HepG2 (cell line): Measurements from ENCODE around the gene PRSS53. TPM values are rescaled to one million over a fixed set of nuclear protein-coding genes. Genes with fewer than 3 reads are reported as not detected.

Experiments used
- HNF4A ChIP-seq: sonication (generic); formaldehyde crosslinking; IDR thresholded peaks from 2 replicates; pipeline ENCODE4 v1.4.0; 2020; ENCODE audit warnings: missing genetic modification reagents
- POGZ ChIP-seq: sonication (generic); formaldehyde crosslinking; IDR thresholded peaks from 2 replicates; pipeline ENCODE4 v1.4.0; 2020; ENCODE audit warnings: mild to moderate bottlenecking, missing genetic modification reagents
- RFXAP ChIP-seq: sonication (generic); formaldehyde crosslinking; IDR thresholded peaks from 2 replicates; pipeline ENCODE4 v1.4.0; 2020; ENCODE audit warnings: missing genetic modification reagents, borderline replicate concordance
- SOX6 ChIP-seq, 2 experiments: fragments of 450-650 bp in 1 of 2; sonication (generic) in 1 of 2; formaldehyde crosslinking in 1 of 2; IDR thresholded peaks; 2 replicates each; pipeline versions ENCODE4 v1.4.0 to v1.6.1; 2017 to 2020; ENCODE audit warnings: antibody characterized with exemption in 1 of 2, mild to moderate bottlenecking in 1 of 2, missing genetic modification reagents in 1 of 2
- XBP1 ChIP-seq: sonication (generic); formaldehyde crosslinking; IDR thresholded peaks from 2 replicates; pipeline ENCODE4 v1.5.0; 2020; ENCODE audit warnings: missing genetic modification reagents
- ZNF260 ChIP-seq: sonication (generic); formaldehyde crosslinking; IDR thresholded peaks from 2 replicates; pipeline ENCODE4 v1.4.0; 2020; ENCODE audit warnings: missing genetic modification reagents, low read depth, mild to moderate bottlenecking, borderline replicate concordance
- ZNF430 ChIP-seq: sonication (generic); formaldehyde crosslinking; IDR thresholded peaks from 2 replicates; pipeline ENCODE4 v1.9.0; 2021; ENCODE audit warnings: mild to moderate bottlenecking, missing genetic modification reagents
- ZNF44 ChIP-seq: sonication (generic); formaldehyde crosslinking; IDR thresholded peaks from 2 replicates; pipeline ENCODE4 v1.5.1; 2020; ENCODE audit warnings: mild to moderate bottlenecking, missing genetic modification reagents
- ZNF615 ChIP-seq: sonication (generic); formaldehyde crosslinking; IDR thresholded peaks from 2 replicates; pipeline ENCODE4 v1.5.0; 2020; ENCODE audit warnings: mild to moderate bottlenecking, missing genetic modification reagents, borderline replicate concordance
- polyA plus RNA-seq, 8 experiments: library from polyadenylated mRNA; depleted of rRNA in 3 of 8; stranded (reverse) in 7 of 8; unstranded in 1 of 8; fragments of >200 nt; fragmentation: Illumina TruSeq in 4 of 8; extraction: Trizol in 4 of 8; gene quantifications; 2 replicates each; pipeline versions ENCODE4 v1.2.1 to v1.2.3, GENCODE V29; 2011 to 2016; ENCODE audit warnings: low read depth in 4 of 8, missing spikeins in 1 of 8, mixed read lengths in 1 of 8; ENCODE audit not compliant: insufficient read depth in 1 of 8
- total RNA-seq, 5 experiments: library from RNA; depleted of rRNA; stranded (reverse); fragments of >200 nt; fragmentation: Illumina TruSeq; extraction: Trizol; gene quantifications; 2 replicates each; pipeline ENCODE4 v1.2.3, GENCODE V29; 2016; ENCODE audit warnings: low read depth in 1 of 5
- TF ChIP-seq, protein P1 (sequence below): sonication (generic); formaldehyde crosslinking; IDR thresholded peaks from 2 replicates; pipeline ENCODE4 v1.4.0; 2020; ENCODE audit warnings: missing genetic modification reagents
- TF ChIP-seq, protein P2 (sequence below): sonication (generic); formaldehyde crosslinking; IDR thresholded peaks from 2 replicates; pipeline ENCODE4 v1.5.0; 2020; ENCODE audit warnings: mild to moderate bottlenecking, missing genetic modification reagents
- TF ChIP-seq, protein P3 (sequence below), 2 experiments: fragments of 450-650 bp in 1 of 2; sonication (generic) in 1 of 2; formaldehyde crosslinking; IDR thresholded peaks; 2 replicates each; pipeline versions ENCODE4 v1.5.0 to v1.8.0; 2020 to 2022; ENCODE audit warnings: mild to moderate bottlenecking in 1 of 2, missing genetic modification reagents in 1 of 2
- TF ChIP-seq, protein P4 (sequence below): sonication (generic); formaldehyde crosslinking; IDR thresholded peaks from 2 replicates; pipeline ENCODE4 v1.4.0; 2020; ENCODE audit warnings: missing genetic modification reagents
- TF ChIP-seq, protein P5 (sequence below): sonication (generic); formaldehyde crosslinking; IDR thresholded peaks from 2 replicates; pipeline ENCODE4 v1.4.0; 2020; ENCODE audit warnings: mild to moderate bottlenecking, missing genetic modification reagents
- TF ChIP-seq, protein P6 (sequence below): sonication (generic); formaldehyde crosslinking; IDR thresholded peaks from 2 replicates; pipeline ENCODE4 v1.4.0; 2020; ENCODE audit warnings: mild to moderate bottlenecking, missing genetic modification reagents

PRSS53 gene
- total and polyA plus RNA-seq, 2 of the 13 experiments (the other 11 are each of a cell fraction or from before 2014, with no cell fraction given), result 2.2 to 7.4 TPM

DNA sequence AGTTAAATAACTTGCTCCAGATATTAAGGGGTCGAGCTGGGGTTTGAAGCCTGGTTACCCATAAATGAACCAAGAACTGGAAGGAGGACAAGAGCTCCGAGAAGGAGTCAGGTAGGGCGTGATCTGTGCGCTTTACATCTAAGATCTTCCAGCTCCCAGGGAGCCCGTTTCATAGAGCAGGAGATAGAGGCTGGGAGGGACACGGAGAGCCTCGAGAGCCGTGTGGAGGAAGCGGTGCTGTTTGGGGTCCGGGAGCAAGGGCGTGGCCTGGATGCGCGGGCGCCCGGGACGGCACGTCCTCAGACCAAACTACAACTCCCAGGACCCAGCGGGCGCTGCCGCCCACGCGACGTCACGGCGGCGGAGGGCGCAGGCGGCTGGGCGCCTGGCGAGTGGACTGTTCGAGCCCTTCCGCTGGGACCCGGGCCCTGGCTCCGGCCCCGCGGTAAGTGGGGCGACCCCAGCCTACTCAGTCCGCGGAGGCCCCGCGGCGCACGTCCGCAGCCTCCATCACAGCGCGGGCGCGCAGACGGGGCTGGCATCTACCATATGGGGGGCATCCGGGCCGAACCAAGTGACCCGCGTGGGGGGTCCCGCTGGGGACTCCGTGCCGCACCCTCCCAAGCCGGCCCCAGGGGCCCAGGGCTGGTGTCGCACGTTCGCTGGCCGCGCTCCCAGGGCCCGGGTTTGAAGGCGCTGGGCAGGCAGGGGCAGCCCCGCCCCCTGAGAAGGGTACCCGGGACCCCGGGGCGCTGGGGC, 19.5 kb upstream of the PRSS53 start, which contains the start of gene BCKDK (continued):
- TF ChIP-seq, protein P1, sequence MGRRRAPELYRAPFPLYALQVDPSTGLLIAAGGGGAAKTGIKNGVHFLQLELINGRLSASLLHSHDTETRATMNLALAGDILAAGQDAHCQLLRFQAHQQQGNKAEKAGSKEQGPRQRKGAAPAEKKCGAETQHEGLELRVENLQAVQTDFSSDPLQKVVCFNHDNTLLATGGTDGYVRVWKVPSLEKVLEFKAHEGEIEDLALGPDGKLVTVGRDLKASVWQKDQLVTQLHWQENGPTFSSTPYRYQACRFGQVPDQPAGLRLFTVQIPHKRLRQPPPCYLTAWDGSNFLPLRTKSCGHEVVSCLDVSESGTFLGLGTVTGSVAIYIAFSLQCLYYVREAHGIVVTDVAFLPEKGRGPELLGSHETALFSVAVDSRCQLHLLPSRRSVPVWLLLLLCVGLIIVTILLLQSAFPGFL (CRISPR knock-in tag), result no peak
- TF ChIP-seq, protein P2, sequence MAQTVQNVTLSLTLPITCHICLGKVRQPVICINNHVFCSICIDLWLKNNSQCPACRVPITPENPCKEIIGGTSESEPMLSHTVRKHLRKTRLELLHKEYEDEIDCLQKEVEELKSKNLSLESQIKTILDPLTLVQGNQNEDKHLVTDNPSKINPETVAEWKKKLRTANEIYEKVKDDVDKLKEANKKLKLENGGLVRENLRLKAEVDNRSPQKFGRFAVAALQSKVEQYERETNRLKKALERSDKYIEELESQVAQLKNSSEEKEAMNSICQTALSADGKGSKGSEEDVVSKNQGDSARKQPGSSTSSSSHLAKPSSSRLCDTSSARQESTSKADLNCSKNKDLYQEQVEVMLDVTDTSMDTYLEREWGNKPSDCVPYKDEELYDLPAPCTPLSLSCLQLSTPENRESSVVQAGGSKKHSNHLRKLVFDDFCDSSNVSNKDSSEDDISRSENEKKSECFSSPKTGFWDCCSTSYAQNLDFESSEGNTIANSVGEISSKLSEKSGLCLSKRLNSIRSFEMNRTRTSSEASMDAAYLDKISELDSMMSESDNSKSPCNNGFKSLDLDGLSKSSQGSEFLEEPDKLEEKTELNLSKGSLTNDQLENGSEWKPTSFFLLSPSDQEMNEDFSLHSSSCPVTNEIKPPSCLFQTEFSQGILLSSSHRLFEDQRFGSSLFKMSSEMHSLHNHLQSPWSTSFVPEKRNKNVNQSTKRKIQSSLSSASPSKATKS (CRISPR knock-in tag), result no peak
- TF ChIP-seq ZNF260, result no peak
- TF ChIP-seq, protein P3, sequence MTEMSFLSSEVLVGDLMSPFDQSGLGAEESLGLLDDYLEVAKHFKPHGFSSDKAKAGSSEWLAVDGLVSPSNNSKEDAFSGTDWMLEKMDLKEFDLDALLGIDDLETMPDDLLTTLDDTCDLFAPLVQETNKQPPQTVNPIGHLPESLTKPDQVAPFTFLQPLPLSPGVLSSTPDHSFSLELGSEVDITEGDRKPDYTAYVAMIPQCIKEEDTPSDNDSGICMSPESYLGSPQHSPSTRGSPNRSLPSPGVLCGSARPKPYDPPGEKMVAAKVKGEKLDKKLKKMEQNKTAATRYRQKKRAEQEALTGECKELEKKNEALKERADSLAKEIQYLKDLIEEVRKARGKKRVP (CRISPR knock-in tag; IDR thresholded peaks at IDR 0.05), result no peak
- TF ChIP-seq, protein P4, sequence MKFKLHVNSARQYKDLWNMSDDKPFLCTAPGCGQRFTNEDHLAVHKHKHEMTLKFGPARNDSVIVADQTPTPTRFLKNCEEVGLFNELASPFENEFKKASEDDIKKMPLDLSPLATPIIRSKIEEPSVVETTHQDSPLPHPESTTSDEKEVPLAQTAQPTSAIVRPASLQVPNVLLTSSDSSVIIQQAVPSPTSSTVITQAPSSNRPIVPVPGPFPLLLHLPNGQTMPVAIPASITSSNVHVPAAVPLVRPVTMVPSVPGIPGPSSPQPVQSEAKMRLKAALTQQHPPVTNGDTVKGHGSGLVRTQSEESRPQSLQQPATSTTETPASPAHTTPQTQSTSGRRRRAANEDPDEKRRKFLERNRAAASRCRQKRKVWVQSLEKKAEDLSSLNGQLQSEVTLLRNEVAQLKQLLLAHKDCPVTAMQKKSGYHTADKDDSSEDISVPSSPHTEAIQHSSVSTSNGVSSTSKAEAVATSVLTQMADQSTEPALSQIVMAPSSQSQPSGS (CRISPR knock-in tag), result peak; percentile 46; the same call in 1 of the 2 replicates
- TF ChIP-seq XBP1 (CRISPR knock-in tag), result no peak
- peak; percentile 41; the same call in 1 of the 2 replicates for TF ChIP-seq POGZ (CRISPR knock-in tag)
- no peak for TF ChIP-seq ZNF44 (CRISPR knock-in tag)
- TF ChIP-seq HNF4A (CRISPR knock-in tag), result no peak
- TF ChIP-seq ZNF615, result no peak
- TF ChIP-seq SOX6 (IDR thresholded peaks at IDR 0.05), result no peak
- TF ChIP-seq SOX6 (CRISPR knock-in tag; IDR thresholded peaks at IDR 0.05), result no peak; the same call in 1 of the 2 replicates
- TF ChIP-seq, protein P5, sequence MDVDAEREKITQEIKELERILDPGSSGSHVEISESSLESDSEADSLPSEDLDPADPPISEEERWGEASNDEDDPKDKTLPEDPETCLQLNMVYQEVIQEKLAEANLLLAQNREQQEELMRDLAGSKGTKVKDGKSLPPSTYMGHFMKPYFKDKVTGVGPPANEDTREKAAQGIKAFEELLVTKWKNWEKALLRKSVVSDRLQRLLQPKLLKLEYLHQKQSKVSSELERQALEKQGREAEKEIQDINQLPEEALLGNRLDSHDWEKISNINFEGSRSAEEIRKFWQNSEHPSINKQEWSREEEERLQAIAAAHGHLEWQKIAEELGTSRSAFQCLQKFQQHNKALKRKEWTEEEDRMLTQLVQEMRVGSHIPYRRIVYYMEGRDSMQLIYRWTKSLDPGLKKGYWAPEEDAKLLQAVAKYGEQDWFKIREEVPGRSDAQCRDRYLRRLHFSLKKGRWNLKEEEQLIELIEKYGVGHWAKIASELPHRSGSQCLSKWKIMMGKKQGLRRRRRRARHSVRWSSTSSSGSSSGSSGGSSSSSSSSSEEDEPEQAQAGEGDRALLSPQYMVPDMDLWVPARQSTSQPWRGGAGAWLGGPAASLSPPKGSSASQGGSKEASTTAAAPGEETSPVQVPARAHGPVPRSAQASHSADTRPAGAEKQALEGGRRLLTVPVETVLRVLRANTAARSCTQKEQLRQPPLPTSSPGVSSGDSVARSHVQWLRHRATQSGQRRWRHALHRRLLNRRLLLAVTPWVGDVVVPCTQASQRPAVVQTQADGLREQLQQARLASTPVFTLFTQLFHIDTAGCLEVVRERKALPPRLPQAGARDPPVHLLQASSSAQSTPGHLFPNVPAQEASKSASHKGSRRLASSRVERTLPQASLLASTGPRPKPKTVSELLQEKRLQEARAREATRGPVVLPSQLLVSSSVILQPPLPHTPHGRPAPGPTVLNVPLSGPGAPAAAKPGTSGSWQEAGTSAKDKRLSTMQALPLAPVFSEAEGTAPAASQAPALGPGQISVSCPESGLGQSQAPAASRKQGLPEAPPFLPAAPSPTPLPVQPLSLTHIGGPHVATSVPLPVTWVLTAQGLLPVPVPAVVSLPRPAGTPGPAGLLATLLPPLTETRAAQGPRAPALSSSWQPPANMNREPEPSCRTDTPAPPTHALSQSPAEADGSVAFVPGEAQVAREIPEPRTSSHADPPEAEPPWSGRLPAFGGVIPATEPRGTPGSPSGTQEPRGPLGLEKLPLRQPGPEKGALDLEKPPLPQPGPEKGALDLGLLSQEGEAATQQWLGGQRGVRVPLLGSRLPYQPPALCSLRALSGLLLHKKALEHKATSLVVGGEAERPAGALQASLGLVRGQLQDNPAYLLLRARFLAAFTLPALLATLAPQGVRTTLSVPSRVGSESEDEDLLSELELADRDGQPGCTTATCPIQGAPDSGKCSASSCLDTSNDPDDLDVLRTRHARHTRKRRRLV, result no peak
- TF ChIP-seq RFXAP (CRISPR knock-in tag), result no peak
- TF ChIP-seq, protein P6, sequence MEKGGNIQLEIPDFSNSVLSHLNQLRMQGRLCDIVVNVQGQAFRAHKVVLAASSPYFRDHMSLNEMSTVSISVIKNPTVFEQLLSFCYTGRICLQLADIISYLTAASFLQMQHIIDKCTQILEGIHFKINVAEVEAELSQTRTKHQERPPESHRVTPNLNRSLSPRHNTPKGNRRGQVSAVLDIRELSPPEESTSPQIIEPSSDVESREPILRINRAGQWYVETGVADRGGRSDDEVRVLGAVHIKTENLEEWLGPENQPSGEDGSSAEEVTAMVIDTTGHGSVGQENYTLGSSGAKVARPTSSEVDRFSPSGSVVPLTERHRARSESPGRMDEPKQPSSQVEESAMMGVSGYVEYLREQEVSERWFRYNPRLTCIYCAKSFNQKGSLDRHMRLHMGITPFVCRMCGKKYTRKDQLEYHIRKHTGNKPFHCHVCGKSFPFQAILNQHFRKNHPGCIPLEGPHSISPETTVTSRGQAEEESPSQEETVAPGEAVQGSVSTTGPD (CRISPR knock-in tag), result no peak
- TF ChIP-seq ZNF430 (CRISPR knock-in tag), result peak; percentile 81
